Measurements from ENCODE around the gene ARMC2.

GRCh38 chr6:108947114-108947854, 99.1 kb downstream of the ARMC2 start:
- no peak for TF ChIP-seq POLR2A (IDR thresholded peaks at IDR 0.05; ENCODE audit: low read length)
- no peak for TF ChIP-seq GATA1 (IDR thresholded peaks at IDR 0.05; ENCODE audit: low read depth, low read length)

All from erythroblast (primary cell).